Stimulated activated naive CD4-positive, alpha-beta T cell (primary cell): ENCODE measurements around the gene KISS1R.

ENCODE experiments used
- DNase-seq, 6 experiments: peaks; one replicate each; lab custom pipeline; 2025; lab: John Stamatoyannopoulos, UW

KISS1R gene

GRCh38 chr19:936175-936546 is 19.0 kb downstream of the KISS1R start:
- DNase-seq, result no peak

- DNase-seq, result peak in 5 of 6 experiments; percentile 30 to 72 (median 46)
Observed at GRCh38 chr19:937259-937694, 20.1 kb downstream of the KISS1R start.

- no peak for DNase-seq
Observed at GRCh38 chr19:938233-938923, 21.2 kb downstream of the KISS1R start.

GRCh38 chr19:939439-939838 is 22.3 kb downstream of the KISS1R start:
- DNase-seq, result no peak

GRCh38 chr19:939922-940321 is 22.8 kb downstream of the KISS1R start:
- DNase-seq, result no peak

GRCh38 chr19:940591-941291 is 23.6 kb downstream of the KISS1R start:
- peak; percentile 34 to 66 (median 60) for DNase-seq

GRCh38 chr19:941292-942132 is 24.4 kb downstream of the KISS1R start:
- no peak for DNase-seq

- no peak for DNase-seq
Observed at GRCh38 chr19:942133-942645, 25.1 kb downstream of the KISS1R start.

- no peak for DNase-seq
Observed at GRCh38 chr19:943551-944170, 26.5 kb downstream of the KISS1R start.

- no peak for DNase-seq
Observed at GRCh38 chr19:944171-944567, 27.0 kb downstream of the KISS1R start.

- no peak for DNase-seq
Observed at GRCh38 chr19:944663-945241, 27.6 kb downstream of the KISS1R start.

- DNase-seq, result no peak
Observed at GRCh38 chr19:945401-946252, 28.5 kb downstream of the KISS1R start.

- no peak for DNase-seq
Observed at GRCh38 chr19:947090-947706, 30.1 kb downstream of the KISS1R start.

- no peak for DNase-seq
Observed at GRCh38 chr19:947707-948539, 30.8 kb downstream of the KISS1R start.

- DNase-seq, result no peak
Observed at GRCh38 chr19:948842-949496, 31.8 kb downstream of the KISS1R start.

GRCh38 chr19:950352-951066 is 33.4 kb downstream of the KISS1R start:
- no peak for DNase-seq

GRCh38 chr19:952049-952679 is 35.0 kb downstream of the KISS1R start:
- no peak for DNase-seq
